ENCODE results near the gene KIF21B. TPM values are rescaled to one million over a fixed set of nuclear protein-coding genes. Genes with fewer than 3 reads are reported as not detected.

Gene KIF21B
- total and polyA plus RNA-seq, 2 of the 8 experiments (the other 6 are each of a cell fraction or from before 2014, with no cell fraction given): 10.8 to 26.5 TPM

- no peak overlapping the region for H2BK15ac ChIP-seq (ENCODE audit: low read length)
- H3K27me3 ChIP-seq (replicated peaks in 1 of 4; ENCODE audit: control insufficient read depth in 3 of 4, extremely low read depth in 1 of 4, insufficient read depth in 3 of 4, low read length in 3 of 4): no peaks in the 10 kb centered on the region
- ChIA-PET POLR2A (ENCODE audit: partially characterized antibody) (interaction anchor here (0.5 kb wide), 1 partner anchor 850 kb away, joined by 5 read pairs; no protein-coding TSS in a partner anchor), CTCF (ENCODE audit: partially characterized antibody) (interaction anchor here (1.2 to 28.5 kb wide), 8 partner anchors 8 to 136 kb away, joined by 3 to 640 read pairs (median 45); partner anchors contain the start of gene KIF21B)
- no peaks in the 10 kb centered on the region for H3K79me2 ChIP-seq (ENCODE audit: control insufficient read depth in 1 of 2, insufficient read depth in 2 of 2, low read length in 2 of 2)
- peaks cover 2 to 19% (median 15%) of the 10 kb centered on the region in 4 experiments; a peak in 6 of 8 replicates for H3K36me3 ChIP-seq (ENCODE audit: control insufficient read depth in 2 of 4, insufficient read depth in 4 of 4, low read length in 3 of 4)
- H3K4me3 ChIP-seq (ENCODE audit: extremely low read depth in 1 of 4, insufficient read depth in 2 of 4, low read depth in 3 of 4, low read length in 4 of 4): no peak overlapping the region
- H4K8ac ChIP-seq (ENCODE audit: extremely low read depth, insufficient read depth, low read length): 0 out of 2 replicates have a peak overlapping the region, but pooled peaks have one; percentile 2
- H2BK120ac ChIP-seq (replicated peaks; ENCODE audit: low read depth, low read length): no peak overlapping the region
- peaks cover 0 to 2% of the 10 kb centered on the region in 2 experiments for H4K20me1 ChIP-seq (replicated peaks in 1 of 2; ENCODE audit: control insufficient read depth in 1 of 2, insufficient read depth in 2 of 2, low read length in 2 of 2)
- H3K4ac ChIP-seq (replicated peaks; ENCODE audit: insufficient read length, low read depth, low read length): no peak overlapping the region
- no peak overlapping the region for H3K23ac ChIP-seq (ENCODE audit: insufficient read length)
- H2AK5ac ChIP-seq (ENCODE audit: low read depth, low read length): no peak overlapping the region
- no peak overlapping the region for H3K27ac ChIP-seq (ENCODE audit: low read depth, low read length)
- no peaks in the 10 kb centered on the region for H3K4me1 ChIP-seq (replicated peaks in 1 of 4; ENCODE audit: control insufficient read depth in 3 of 4, insufficient read depth in 4 of 4, low read length in 3 of 4)
- H2BK5ac ChIP-seq (ENCODE audit: low read depth, low read length): no peak overlapping the region
- no peak overlapping the region for H4K91ac ChIP-seq (replicated peaks; ENCODE audit: insufficient read length, low read length)
- H3K4me2 ChIP-seq (ENCODE audit: insufficient read depth in 1 of 2, low read depth in 2 of 2, low read length in 2 of 2): no peak overlapping the region
- FAIRE-seq (no peak), DNase-seq (ENCODE audit: low read depth in 1 of 2, low spot score in 2 of 2) (no peak)
- H2BK12ac ChIP-seq (ENCODE audit: low read depth, low read length): no peak overlapping the region
- H3K9me3 ChIP-seq (ENCODE audit: insufficient read depth in 2 of 2, low read depth in 1 of 2, low read length in 1 of 2): peaks cover 3 to 10% of the 10 kb centered on the region in 2 experiments; a peak in 3 of 4 replicates
- no peaks in the 10 kb centered on the region for H3K23me2 ChIP-seq (ENCODE audit: low read depth, low read length)
- H2AFZ ChIP-seq (ENCODE audit: low read length): no peak overlapping the region
- no peak overlapping the region for H3K14ac ChIP-seq (ENCODE audit: insufficient read length)
- H3K56ac ChIP-seq (replicated peaks; ENCODE audit: insufficient read length, low read depth, low read length): no peak overlapping the region
- TF ChIP-seq SAP30 (IDR thresholded peaks at IDR 0.05; ENCODE audit: insufficient read depth, insufficient replicate concordance, low read length): no peak
- no peak for TF ChIP-seq TAF1 (IDR thresholded peaks at IDR 0.05; ENCODE audit: low read depth, low read length)
- TF ChIP-seq POU5F1 (IDR thresholded peaks at IDR 0.05; ENCODE audit: low read depth, low read length): no peak
- no peak for TF ChIP-seq KDM4A (IDR thresholded peaks at IDR 0.05; ENCODE audit: low read depth, low read length, severe bottlenecking)
- TF ChIP-seq ZNF274 (IDR thresholded peaks at IDR 0.05; ENCODE audit: borderline replicate concordance, extremely low read depth, low read length): no peak
- no peak for TF ChIP-seq USF2 (IDR thresholded peaks at IDR 0.05; ENCODE audit: low read length)
- no peak for TF ChIP-seq SIX5 (IDR thresholded peaks at IDR 0.05; ENCODE audit: low read depth, low read length)
- no peak for TF ChIP-seq SP2 (IDR thresholded peaks at IDR 0.05; ENCODE audit: low read length)
- no peak for TF ChIP-seq HDAC6 (IDR thresholded peaks at IDR 0.05; ENCODE audit: low read depth, low read length)
- 86% methylated on average over 9 of the region's 12 CpGs; no CpG with 5 or more reads in 1 of the 2 experiments for WGBS, 2 experiments (ENCODE audit: extremely low coverage in 1 of 2, insufficient coverage in 1 of 2, insufficient read length in 1 of 2, insufficient replicate concordance in 2 of 2, low coverage in 1 of 2, low lambda C conversion rate in 2 of 2, missing lambda C conversion rate in 1 of 2)
- no peaks in the 10 kb centered on the region for H3K79me1 ChIP-seq (ENCODE audit: low read depth, low read length)
- H2BK20ac ChIP-seq (ENCODE audit: low read length): no peak overlapping the region
- H3K18ac ChIP-seq (ENCODE audit: extremely low read depth, low read length): no peak overlapping the region
- H4K5ac ChIP-seq (ENCODE audit: insufficient read length, low read depth, low read length): no peak overlapping the region
- no peak overlapping the region for H3K9ac ChIP-seq (replicated peaks in 1 of 4; ENCODE audit: extremely low read depth in 1 of 4, low read depth in 3 of 4, low read length in 3 of 4)
Observed at GRCh38 chr1:200983035-200983561, 40.4 kb downstream of the KIF21B start.
